ENCODE measurements around the gene ZSCAN31.
A peak's percentile ranks its signal among the peaks of the same experiment; 100 is the strongest.
"Not testable (repeated sequence)": the region's sequence is repeated elsewhere in the genome, so short reads cannot be mapped to it uniquely, and the experiment has no call there.

The ZSCAN31 gene

GRCh38 chr6:28312939-28313338 lies 23.0 kb downstream of the ZSCAN31 start:
- DNase-seq: no peak

GRCh38 chr6:28311139-28311823 lies 24.7 kb downstream of the ZSCAN31 start:
- DNase-seq: no peak

GRCh38 chr6:28306363-28306762 lies 29.6 kb downstream of the ZSCAN31 start:
- DNase-seq: not testable (repeated sequence)

- peak; percentile 5 for DNase-seq
Observed at GRCh38 chr6:28303570-28303969, 32.4 kb downstream of the ZSCAN31 start.

GRCh38 chr6:28296520-28297060 lies 39.4 kb downstream of the ZSCAN31 start:
- no peak for DNase-seq

GRCh38 chr6:28295326-28295725 lies 40.6 kb downstream of the ZSCAN31 start:
- no peak for DNase-seq

GRCh38 chr6:28291573-28291972 lies 44.4 kb downstream of the ZSCAN31 start:
- no peak for DNase-seq

GRCh38 chr6:28282926-28283325 lies 53.0 kb downstream of the ZSCAN31 start:
- DNase-seq: no peak

GRCh38 chr6:28281288-28282064 lies 54.5 kb downstream of the ZSCAN31 start, which contains the start of gene PGBD1:
TSS of gene PGBD1 (plus strand) at chr6:28281572. CDS start at chr6:28283814, 2,242 bp downstream.
- DNase-seq: peak; percentile 70

GRCh38 chr6:28280595-28281287 lies 55.2 kb downstream of the ZSCAN31 start:
- no peak for DNase-seq

- no peak for DNase-seq
Observed at GRCh38 chr6:28277746-28278145, 58.2 kb downstream of the ZSCAN31 start.

- no peak for DNase-seq
Observed at GRCh38 chr6:28274888-28275287, 61.1 kb downstream of the ZSCAN31 start.
